GM12873 (cell line): ENCODE results near the gene PI4KA.

Source experiments
- CTCF ChIP-seq: IDR thresholded peaks from 2 replicates; pipeline ENCODE4 v1.5.1; 2012; ENCODE audit warnings: low read depth, mild to moderate bottlenecking, moderate library complexity, low read length, control low read depth; ENCODE audit not compliant: insufficient read depth; ENCODE audit errors: missing control alignments

PI4KA gene

GRCh38 chr22:20783300-20783673, 75.3 kb downstream of the PI4KA start:
- no peak for TF ChIP-seq CTCF

- no peak for TF ChIP-seq CTCF
Measured at GRCh38 chr22:20782596-20783299, 75.9 kb downstream of the PI4KA start.

GRCh38 chr22:20782083-20782482, 76.5 kb downstream of the PI4KA start:
- TF ChIP-seq CTCF, result no peak

GRCh38 chr22:20781272-20781990, 77.2 kb downstream of the PI4KA start:
- TF ChIP-seq CTCF, result no peak

GRCh38 chr22:20779818-20780158, 78.8 kb downstream of the PI4KA start:
- TF ChIP-seq CTCF, result no peak

GRCh38 chr22:20779014-20779817, 79.4 kb downstream of the PI4KA start:
- no peak for TF ChIP-seq CTCF
